22Rv1 (cell line): Measurements from ENCODE around the gene ZRANB2.

Experiments used
- H3K27ac ChIP-seq: fragments of 450-650 bp; 2 replicates; pipeline ENCODE4 v1.5.1; 2017
- ZFX ChIP-seq: fragments of 450-650 bp; IDR thresholded peaks from 2 replicates; pipeline ENCODE4 v1.6.1; 2017; ENCODE audit warnings: antibody characterized with exemption, borderline replicate concordance
- TF ChIP-seq, protein P1 (sequence below): fragments of 450-650 bp; IDR thresholded peaks from 2 replicates; pipeline ENCODE4 v1.5.1; 2017; ENCODE audit warnings: mild to moderate bottlenecking

Gene ZRANB2

DNA sequence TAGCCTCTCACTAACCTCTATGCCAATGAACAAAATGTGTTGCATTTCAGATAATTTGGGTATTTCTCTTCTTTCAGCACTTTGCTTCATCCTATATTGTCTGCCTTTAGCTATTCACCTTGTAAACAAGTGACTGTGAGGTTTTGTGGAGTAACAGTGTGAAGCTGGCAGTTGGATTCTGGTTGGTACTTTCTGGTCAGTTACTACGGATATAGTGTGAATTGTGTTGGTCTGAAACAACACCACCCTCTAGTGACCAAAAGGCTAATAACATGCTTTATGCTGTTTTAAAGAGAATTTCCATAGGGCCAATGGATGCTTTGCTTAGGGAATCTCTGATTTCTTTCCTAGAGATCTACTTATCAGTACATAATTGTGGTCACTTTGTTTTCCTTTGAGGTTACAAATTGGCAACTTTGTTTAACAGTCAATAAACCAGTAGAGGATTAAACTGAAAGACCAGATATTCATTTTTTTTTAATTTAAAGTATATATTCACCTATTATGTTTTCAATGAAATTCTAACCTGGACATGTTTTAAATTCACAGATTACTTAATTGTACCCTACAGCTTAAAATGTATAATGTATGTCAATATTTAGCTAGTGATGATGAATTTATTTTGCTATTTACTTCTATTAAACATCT, 30.8 kb downstream of the ZRANB2 start:
- TF ChIP-seq, protein P1, sequence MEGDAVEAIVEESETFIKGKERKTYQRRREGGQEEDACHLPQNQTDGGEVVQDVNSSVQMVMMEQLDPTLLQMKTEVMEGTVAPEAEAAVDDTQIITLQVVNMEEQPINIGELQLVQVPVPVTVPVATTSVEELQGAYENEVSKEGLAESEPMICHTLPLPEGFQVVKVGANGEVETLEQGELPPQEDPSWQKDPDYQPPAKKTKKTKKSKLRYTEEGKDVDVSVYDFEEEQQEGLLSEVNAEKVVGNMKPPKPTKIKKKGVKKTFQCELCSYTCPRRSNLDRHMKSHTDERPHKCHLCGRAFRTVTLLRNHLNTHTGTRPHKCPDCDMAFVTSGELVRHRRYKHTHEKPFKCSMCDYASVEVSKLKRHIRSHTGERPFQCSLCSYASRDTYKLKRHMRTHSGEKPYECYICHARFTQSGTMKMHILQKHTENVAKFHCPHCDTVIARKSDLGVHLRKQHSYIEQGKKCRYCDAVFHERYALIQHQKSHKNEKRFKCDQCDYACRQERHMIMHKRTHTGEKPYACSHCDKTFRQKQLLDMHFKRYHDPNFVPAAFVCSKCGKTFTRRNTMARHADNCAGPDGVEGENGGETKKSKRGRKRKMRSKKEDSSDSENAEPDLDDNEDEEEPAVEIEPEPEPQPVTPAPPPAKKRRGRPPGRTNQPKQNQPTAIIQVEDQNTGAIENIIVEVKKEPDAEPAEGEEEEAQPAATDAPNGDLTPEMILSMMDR: peak; percentile 84
- no peak for TF ChIP-seq ZFX
- H3K27ac ChIP-seq: no peak overlapping the region

DNA sequence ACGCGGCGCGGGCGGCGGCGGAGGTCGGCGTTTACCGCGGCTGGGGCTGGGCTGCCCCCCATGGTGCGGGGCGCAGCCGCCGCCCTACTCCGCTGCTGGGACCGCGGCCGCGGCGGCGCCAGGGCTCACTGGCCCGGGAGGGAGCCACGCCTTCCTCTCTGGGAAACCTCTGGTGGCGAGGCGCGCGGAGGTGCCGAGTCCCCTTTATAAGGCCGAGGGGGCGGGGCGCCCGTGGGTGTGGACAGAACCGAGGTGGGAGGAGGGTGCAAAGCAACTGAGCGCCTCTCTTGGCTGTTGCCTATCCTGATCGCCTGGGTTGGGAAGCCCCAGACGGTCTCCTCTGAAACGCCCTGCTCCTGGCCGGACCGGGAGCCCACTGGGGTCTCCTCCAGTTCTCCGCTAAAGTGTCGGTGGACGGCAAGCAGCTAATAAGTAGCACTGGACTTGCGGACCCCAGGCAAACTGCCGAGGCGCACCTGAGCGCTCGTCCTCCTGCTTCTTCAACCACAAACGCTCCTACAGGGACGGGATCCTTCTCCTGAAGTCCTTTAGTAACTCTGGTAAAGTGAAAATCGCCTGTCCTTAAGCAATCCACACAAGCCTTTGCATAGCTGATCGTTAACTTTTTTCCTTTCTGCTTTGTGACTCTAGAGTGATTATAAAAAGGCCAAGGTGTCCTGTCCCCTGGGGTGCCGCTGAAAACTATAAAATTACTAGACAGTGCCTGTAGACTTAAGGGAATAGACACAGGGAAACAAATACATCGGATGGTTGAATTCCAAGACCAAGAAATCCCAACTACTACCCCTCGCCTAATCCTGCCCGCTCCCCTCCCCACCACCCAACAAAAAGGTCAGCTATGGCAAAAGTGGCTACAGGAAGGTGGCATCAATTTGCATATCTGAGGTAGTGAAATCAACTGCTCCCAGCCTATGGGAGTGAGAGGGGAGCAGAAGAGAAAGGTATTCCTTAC, 32.9 kb downstream of the ZRANB2 start, which contains the start of gene PTGER3:
TSS of gene PTGER3 (minus strand) at position 182 of the 973 bp plus-strand sequence. CDS start 239 bp downstream, outside the sequence.
- TF ChIP-seq ZFX: no peak
- TF ChIP-seq, protein P1: no peak
- H3K27ac ChIP-seq: no peak within 1 kb of the TSS

DNA sequence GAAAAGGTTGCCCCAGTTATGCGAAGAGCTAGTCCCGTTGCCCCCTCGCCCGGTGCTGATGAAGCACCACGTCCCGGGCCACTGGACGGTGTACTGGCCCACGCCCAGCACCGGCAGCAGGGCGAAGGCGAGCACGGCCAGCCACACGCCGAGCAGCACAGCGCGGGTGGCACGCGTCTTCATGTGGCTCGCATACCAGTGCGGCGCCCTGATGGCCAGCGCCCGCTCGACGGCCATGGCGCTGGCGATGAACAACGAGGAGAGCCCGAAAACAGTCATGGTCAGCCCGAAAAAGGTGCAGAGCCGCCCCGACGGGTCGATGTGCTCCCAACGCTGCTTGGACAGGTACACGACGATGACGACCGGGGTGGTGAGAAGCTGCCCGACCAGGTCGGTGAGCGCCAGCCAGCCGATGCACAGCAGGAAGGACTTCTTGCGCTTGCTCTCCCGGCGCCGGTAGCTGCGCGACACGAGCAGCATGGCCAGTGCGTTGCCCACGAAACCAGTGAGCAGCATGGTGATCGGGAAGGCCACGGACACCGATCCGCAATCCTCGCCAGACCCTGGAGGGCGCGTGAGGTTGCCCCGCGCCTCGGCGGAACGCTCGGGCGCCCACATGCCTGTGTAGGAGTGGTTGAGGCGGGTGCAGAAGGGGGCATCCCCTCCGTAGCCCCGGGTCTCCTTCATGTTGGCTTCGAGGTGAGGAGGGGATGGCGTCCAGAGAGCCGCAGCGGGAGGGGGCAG, 33.8 kb downstream of the ZRANB2 start:
- H3K27ac ChIP-seq: no peak overlapping the region
- TF ChIP-seq, protein P1: no peak
- TF ChIP-seq ZFX: no peak

DNA sequence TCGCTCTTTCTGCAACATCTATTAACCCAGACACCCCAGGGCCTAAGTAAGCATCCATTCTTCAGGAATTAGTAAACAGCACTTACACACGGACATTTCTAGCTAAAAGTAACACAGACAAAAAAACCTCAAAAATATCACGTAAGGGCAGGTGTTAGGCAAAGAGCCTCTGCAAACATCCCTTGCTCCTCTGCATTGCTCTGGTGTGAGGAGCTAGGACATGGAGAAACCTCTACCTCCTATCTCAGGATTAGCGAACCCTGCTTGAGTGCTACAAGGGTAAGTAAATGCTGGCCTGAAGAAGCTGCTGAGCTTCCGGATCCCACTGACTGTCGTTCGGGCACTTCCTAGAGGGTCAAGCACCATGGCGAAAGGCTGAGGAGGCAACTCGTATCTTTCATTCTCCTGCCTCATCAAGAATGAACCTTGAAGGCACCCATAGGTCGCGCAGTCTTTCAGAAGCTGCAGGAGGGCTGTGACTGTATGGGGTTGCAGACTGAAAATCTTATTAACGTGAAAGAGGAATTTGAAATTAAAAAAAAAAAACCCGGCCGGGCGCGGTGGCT, 35.3 kb downstream of the ZRANB2 start:
- H3K27ac ChIP-seq: no peak overlapping the region
- TF ChIP-seq, protein P1: no peak

DNA sequence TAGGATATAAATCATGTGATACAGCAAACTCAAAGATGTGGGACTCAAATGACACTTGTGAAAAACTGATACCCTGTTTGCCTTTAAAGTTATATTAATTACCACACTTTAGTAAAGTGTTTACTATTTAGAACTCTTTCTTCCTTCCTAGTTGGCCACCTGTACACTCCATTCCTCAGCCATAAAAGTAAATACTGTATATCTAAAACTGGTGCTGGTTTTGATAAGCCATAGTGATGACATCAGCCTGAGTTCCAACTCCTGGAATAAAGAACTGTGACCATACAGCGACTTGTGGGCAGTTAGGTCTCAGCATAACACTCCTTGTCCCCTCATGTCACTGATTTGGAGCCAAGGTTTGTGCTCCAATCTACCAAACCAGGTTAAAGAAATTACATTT, 36.0 kb downstream of the ZRANB2 start:
- TF ChIP-seq ZFX: no peak
- TF ChIP-seq, protein P1: no peak
- H3K27ac ChIP-seq: no peak overlapping the region

DNA sequence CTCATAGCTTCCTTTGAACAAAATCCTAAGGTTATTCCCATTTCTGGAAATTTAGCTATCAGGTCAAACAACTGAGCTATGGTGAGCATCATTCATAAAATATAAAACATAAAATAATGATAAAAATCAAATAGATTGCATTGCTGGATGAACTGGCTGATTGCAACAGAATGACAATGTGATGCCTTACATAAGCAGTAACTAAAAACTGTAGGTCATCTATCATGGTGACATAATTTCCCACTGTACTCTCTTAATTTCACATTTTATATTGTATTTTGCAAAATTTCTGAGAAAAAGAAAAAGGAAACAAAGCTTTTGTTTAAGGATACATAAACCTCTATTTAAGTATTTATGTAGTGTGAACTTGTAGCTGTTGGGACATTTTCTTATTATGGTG, 37.8 kb downstream of the ZRANB2 start:
- TF ChIP-seq, protein P1: no peak
- H3K27ac ChIP-seq: no peak overlapping the region
